HEK293 (cell line): Measurements from ENCODE around the gene KRT20.

Source experiments
- CTCF ChIA-PET: fragments of 350-600 bp; formaldehyde crosslinking; extraction: SDS; loops from one replicate; lab custom pipeline; 2021; ENCODE audit warnings: antibody characterized with exemption; lab: Yijun Ruan, JAX
- POLR2A ChIA-PET: fragments of 300-600 bp; formaldehyde crosslinking; extraction: SDS; loops from one replicate; lab custom pipeline; 2020; ENCODE audit warnings: antibody characterized with exemption, inconsistent platforms; lab: Yijun Ruan, JAX
- H3K27ac ChIP-seq: fragments of 200-500 bp; sonication (Bioruptor generic); 2 replicates; pipeline ENCODE4 v1.5.1; 2014; ENCODE audit warnings: low read depth, low read length, control low read depth, inconsistent platforms; ENCODE audit errors: extremely low read depth
- H3K36me3 ChIP-seq, 2 experiments: fragments of 200-500 bp in 1 of 2; sonication (Bioruptor generic) in 1 of 2; 1 replicate in 1 of 2; 2 replicates in 1 of 2; pipeline ENCODE4 v1.5.1; 2014 to 2017; ENCODE audit warnings: inconsistent platforms in 2 of 2, low read length in 2 of 2; ENCODE audit not compliant: control insufficient read depth in 2 of 2, insufficient read depth in 1 of 2
- H3K4me1 ChIP-seq: fragments of 200-500 bp; sonication (Bioruptor generic); 2 replicates; pipeline ENCODE4 v1.5.1; 2014; ENCODE audit warnings: mild to moderate bottlenecking, low read length, inconsistent platforms; ENCODE audit not compliant: control insufficient read depth, insufficient read depth
- H3K4me3 ChIP-seq: 2 replicates; pipeline ENCODE4 v1.5.1; 2011; ENCODE audit warnings: low read depth, mild to moderate bottlenecking, control low read depth, low read length, moderate library complexity
- H3K9me3 ChIP-seq: fragments of 200-500 bp; sonication (Bioruptor generic); 2 replicates; pipeline ENCODE4 v1.5.1; 2014; ENCODE audit warnings: low read depth, low read length, inconsistent platforms; ENCODE audit not compliant: control insufficient read depth, insufficient read depth
- FEZF1 ChIP-seq: fragments of 450-650 bp; formaldehyde crosslinking; IDR thresholded peaks from 2 replicates; pipeline ENCODE4 v1.5.1; 2016; ENCODE audit warnings: missing biosample characterization, missing genetic modification characterization
- ZBTB49 ChIP-seq: fragments of 450-650 bp; formaldehyde crosslinking; IDR thresholded peaks from 2 replicates; pipeline ENCODE4 v1.5.1; 2016; ENCODE audit warnings: missing biosample characterization, missing genetic modification characterization, low read depth
- ZBTB8A ChIP-seq: fragments of 450-650 bp; formaldehyde crosslinking; IDR thresholded peaks from 2 replicates; pipeline ENCODE4 v1.5.1; 2016; ENCODE audit warnings: missing biosample characterization, missing genetic modification characterization
- ZFP69B ChIP-seq: fragments of 450-650 bp; formaldehyde crosslinking; IDR thresholded peaks from 2 replicates; pipeline ENCODE4 v1.5.1; 2016; ENCODE audit warnings: missing biosample characterization, missing genetic modification characterization
- ZNF132 ChIP-seq: fragments of 450-650 bp; formaldehyde crosslinking; IDR thresholded peaks from 2 replicates; pipeline ENCODE4 v1.5.1; 2017; ENCODE audit warnings: missing biosample characterization, missing genetic modification characterization, borderline replicate concordance
- ZNF146 ChIP-seq: fragments of 450-650 bp; formaldehyde crosslinking; IDR thresholded peaks from 2 replicates; pipeline ENCODE4 v1.5.1; 2016; ENCODE audit warnings: missing biosample characterization, missing genetic modification characterization
- ZNF221 ChIP-seq: fragments of 450-650 bp; formaldehyde crosslinking; IDR thresholded peaks from 2 replicates; pipeline ENCODE4 v1.5.1; 2017; ENCODE audit warnings: missing biosample characterization, missing genetic modification characterization, borderline replicate concordance
- ZNF280D ChIP-seq: fragments of 450-650 bp; formaldehyde crosslinking; IDR thresholded peaks from 2 replicates; pipeline ENCODE4 v1.5.1; 2016; ENCODE audit warnings: missing biosample characterization, missing genetic modification characterization
- ZNF621 ChIP-seq: fragments of 450-650 bp; formaldehyde crosslinking; IDR thresholded peaks from 2 replicates; pipeline ENCODE4 v1.5.1; 2017; ENCODE audit warnings: missing biosample characterization, missing genetic modification characterization
- ZNF658 ChIP-seq: fragments of 450-650 bp; formaldehyde crosslinking; IDR thresholded peaks from 2 replicates; pipeline ENCODE4; 2016; ENCODE audit warnings: missing biosample characterization, missing genetic modification characterization
- ZNF768 ChIP-seq: fragments of 450-650 bp; formaldehyde crosslinking; IDR thresholded peaks from 2 replicates; pipeline ENCODE4 v1.5.1; 2018; ENCODE audit warnings: missing biosample characterization, mild to moderate bottlenecking, missing genetic modification characterization
- TF ChIP-seq, protein P1 (sequence below): fragments of 450-650 bp; formaldehyde crosslinking; IDR thresholded peaks from 2 replicates; pipeline ENCODE4 v1.5.1; 2016; ENCODE audit warnings: missing biosample characterization, missing genetic modification characterization
- TF ChIP-seq, protein P2 (sequence below): fragments of 450-650 bp; formaldehyde crosslinking; IDR thresholded peaks from 2 replicates; pipeline ENCODE4 v1.5.1; 2016; ENCODE audit warnings: missing biosample characterization, missing genetic modification characterization
- TF ChIP-seq, protein P3 (sequence below): fragments of 450-650 bp; formaldehyde crosslinking; IDR thresholded peaks from 2 replicates; pipeline ENCODE4 v1.5.1; 2016; ENCODE audit warnings: missing biosample characterization, missing genetic modification characterization

Gene KRT20

DNA sequence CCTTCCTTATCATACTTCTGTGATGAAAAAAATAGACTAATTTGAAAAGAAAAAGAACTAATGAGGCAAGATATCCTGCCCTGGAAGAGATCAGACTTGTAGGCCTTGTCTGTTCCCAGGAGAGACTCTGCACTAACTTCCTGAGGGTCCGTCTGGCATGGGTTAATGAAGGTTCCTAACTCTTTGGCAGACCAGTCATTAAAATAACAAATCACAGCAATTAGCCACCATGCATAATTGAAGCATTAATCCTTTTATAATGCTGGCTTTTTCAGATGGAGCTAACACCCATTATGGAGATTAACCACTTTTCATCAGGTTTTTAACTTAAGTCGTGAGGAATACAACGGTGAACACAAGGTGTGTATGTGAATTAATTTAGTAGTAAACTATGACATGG, 52.2 kb downstream of the KRT20 start (continued):
- TF ChIP-seq, protein P1, sequence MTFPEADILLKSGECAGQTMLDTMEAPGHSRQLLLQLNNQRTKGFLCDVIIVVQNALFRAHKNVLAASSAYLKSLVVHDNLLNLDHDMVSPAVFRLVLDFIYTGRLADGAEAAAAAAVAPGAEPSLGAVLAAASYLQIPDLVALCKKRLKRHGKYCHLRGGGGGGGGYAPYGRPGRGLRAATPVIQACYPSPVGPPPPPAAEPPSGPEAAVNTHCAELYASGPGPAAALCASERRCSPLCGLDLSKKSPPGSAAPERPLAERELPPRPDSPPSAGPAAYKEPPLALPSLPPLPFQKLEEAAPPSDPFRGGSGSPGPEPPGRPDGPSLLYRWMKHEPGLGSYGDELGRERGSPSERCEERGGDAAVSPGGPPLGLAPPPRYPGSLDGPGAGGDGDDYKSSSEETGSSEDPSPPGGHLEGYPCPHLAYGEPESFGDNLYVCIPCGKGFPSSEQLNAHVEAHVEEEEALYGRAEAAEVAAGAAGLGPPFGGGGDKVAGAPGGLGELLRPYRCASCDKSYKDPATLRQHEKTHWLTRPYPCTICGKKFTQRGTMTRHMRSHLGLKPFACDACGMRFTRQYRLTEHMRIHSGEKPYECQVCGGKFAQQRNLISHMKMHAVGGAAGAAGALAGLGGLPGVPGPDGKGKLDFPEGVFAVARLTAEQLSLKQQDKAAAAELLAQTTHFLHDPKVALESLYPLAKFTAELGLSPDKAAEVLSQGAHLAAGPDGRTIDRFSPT (tag by site-specific recombination) = no peak
- TF ChIP-seq ZNF658 (tag by site-specific recombination) (no peak), FEZF1 (tag by site-specific recombination) (no peak), ZNF768 (tag by site-specific recombination) (no peak), ZFP69B (tag by site-specific recombination) (no peak), ZNF221 (tag by site-specific recombination) (no peak), ZNF280D (tag by site-specific recombination) (no peak), ZBTB8A (tag by site-specific recombination) (no peak), ZBTB49 (tag by site-specific recombination) (no peak), ZNF621 (no peak)
- TF ChIP-seq, protein P2, sequence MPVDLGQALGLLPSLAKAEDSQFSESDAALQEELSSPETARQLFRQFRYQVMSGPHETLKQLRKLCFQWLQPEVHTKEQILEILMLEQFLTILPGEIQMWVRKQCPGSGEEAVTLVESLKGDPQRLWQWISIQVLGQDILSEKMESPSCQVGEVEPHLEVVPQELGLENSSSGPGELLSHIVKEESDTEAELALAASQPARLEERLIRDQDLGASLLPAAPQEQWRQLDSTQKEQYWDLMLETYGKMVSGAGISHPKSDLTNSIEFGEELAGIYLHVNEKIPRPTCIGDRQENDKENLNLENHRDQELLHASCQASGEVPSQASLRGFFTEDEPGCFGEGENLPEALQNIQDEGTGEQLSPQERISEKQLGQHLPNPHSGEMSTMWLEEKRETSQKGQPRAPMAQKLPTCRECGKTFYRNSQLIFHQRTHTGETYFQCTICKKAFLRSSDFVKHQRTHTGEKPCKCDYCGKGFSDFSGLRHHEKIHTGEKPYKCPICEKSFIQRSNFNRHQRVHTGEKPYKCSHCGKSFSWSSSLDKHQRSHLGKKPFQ (tag by site-specific recombination) = no peak

DNA sequence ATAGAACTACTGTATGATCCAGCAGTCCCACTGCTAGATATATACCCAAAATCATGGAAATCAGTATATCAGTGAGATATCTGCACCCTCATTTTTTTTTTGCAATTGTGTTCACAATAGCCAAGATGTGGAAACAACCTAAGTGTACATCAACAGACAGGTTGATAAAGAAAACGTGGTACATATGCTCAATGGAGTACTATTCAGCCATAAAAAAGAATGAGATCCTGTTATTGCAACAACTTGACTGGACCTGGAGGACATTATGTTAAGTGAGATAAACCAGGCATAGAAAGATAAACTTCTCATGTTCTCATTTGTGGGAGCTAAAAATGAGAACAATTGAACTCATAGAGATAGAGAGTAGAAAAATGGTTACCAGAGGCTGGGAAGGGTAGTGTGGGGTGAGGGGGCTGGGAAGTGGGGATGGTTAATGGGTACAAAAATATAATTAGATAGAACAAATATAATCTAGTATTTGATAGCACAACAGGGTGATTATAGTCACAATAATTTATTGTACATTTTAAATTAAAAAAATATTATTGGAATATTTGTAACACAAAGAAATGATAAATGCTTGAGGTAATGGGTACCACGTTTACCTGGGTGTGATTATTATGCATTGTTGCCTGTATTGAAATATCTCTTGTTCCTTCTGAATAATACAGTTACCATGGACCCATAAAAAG, 54.8 kb downstream of the KRT20 start:
- H3K27ac ChIP-seq = no peak overlapping the region
- no peaks in the 10 kb centered on the region for H3K9me3 ChIP-seq
- POLR2A ChIA-PET = no interaction called here
- H3K36me3 ChIP-seq = peaks cover 0 to 16% of the 10 kb centered on the region in 2 experiments; a peak in 2 of 3 replicates
- TF ChIP-seq ZNF146 (tag by site-specific recombination) = peak; percentile 94
- TF ChIP-seq ZNF132 (tag by site-specific recombination) = no peak
- TF ChIP-seq, protein P3, sequence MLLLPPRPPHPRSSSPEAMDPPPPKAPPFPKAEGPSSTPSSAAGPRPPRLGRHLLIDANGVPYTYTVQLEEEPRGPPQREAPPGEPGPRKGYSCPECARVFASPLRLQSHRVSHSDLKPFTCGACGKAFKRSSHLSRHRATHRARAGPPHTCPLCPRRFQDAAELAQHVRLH = peak; percentile 34; the same call in 1 of the 2 replicates
- H3K4me3 ChIP-seq = no peak overlapping the region
- peaks cover 15% of the 10 kb centered on the region for H3K4me1 ChIP-seq
- CTCF ChIA-PET = interaction anchor here (0.8 kb wide), 1 partner anchor 19 kb away, joined by 3 read pairs; no protein-coding TSS in a partner anchor
